Rectal smooth muscle tissue (tissue), 1 donor: ENCODE measurements around the gene ZNRD2.

ENCODE experiments used
- H3K27ac ChIP-seq: one replicate; pipeline ENCODE4 v1.7.0; 2013; ENCODE audit warnings: low read depth, low read length, inconsistent platforms
- H3K27me3 ChIP-seq: one replicate; pipeline ENCODE4 v1.7.0; 2013; ENCODE audit warnings: low read length; ENCODE audit not compliant: control insufficient read depth, insufficient read depth
- H3K36me3 ChIP-seq: one replicate; pipeline ENCODE4 v1.7.0; 2013; ENCODE audit warnings: low read length; ENCODE audit not compliant: control insufficient read depth, insufficient read depth
- H3K4me1 ChIP-seq: one replicate; pipeline ENCODE4 v1.7.0; 2013; ENCODE audit warnings: low read length; ENCODE audit not compliant: control insufficient read depth, insufficient read depth
- H3K4me3 ChIP-seq: one replicate; pipeline ENCODE4 v1.7.0; 2013; ENCODE audit warnings: low read length
- H3K9ac ChIP-seq: one replicate; pipeline ENCODE4 v1.7.0; 2013; ENCODE audit warnings: low read length

ZNRD2 gene

DNA sequence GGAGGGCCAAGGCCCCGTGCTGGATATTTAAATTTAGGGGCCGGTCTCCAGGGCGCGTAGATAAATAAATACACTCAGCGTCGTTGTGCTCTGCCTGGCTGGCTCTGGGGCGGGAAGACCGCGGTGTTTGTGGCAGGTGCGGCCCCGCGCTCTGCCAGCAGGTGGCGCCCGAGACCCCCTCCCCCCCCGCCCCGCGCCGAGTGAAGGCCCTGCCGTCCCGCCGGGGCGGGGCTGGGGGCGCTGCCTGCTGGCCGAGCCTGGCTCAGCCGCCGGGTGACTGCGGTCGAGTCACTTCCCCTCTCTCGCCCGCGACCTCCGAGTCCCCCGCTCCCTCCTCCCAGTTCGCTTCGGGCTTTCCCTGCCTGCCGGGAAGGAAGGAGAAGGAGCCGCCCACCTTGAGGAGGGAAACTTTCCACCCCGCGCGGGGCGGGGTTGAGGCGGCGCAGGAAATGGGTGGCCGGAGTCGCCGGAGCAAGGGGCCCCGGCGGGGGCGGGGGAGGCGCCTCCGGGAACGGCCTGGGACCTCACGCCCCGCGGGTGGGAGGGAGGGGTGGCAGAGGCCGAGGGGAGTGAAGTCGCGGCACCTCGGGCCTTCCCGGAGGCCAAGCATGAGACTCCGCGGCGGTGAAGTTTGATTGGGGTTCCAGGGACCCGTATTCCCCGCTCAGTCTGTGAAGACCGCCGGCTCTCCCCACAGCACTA, 4.0 kb downstream of the ZNRD2 start:
- no peaks in the 10 kb centered on the region for H3K27me3 ChIP-seq
- peaks cover 36% of the 10 kb centered on the region for H3K4me1 ChIP-seq
- peak overlapping the region; percentile 98 for H3K4me3 ChIP-seq
- peak overlapping the region; percentile 87 for H3K27ac ChIP-seq
- peak overlapping the region; percentile 58 for H3K9ac ChIP-seq
- H3K36me3 ChIP-seq: no peaks in the 10 kb centered on the region

DNA sequence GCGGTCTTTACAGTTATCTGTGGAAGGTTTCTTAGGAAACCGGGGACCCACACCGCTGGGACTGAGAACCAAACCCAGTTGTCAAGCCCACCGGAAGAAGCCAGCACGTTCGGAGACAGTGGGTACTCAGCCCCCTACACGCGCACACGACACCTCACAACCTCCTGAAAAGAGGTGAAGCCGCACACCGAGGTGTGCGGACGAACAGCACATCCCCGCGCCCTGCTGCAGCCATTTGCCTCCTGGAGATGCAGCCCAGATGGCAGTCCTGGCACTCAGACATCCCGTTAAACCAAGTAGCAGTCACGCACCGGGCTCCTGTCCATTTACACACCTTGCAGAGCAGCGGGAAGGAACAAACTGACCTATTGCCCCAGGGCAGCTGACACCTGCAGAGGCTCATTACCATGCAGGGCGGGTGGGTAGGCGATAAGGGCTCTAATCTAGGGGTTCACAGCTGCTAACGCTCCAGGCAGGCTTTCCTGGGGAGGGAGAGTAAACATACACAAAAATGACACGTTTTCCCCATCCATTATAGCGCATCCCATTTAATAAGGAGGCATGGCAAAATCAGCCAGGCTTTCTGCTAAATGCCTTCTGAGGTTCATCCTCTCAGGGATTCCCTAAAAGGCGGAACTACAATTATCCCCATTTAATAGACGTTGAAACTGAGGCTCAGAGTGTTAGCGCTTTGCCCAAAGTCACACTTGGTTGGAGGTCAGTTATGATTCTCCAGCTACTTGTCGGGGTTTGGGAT, 4.7 kb downstream of the ZNRD2 start:
- peak overlapping the region; percentile 62 for H3K4me3 ChIP-seq
- H3K27ac ChIP-seq: peak overlapping the region; percentile 87
- peak overlapping the region; percentile 58 for H3K9ac ChIP-seq
- peaks cover 6% of the 10 kb centered on the region for H3K36me3 ChIP-seq
- peaks cover 34% of the 10 kb centered on the region for H3K4me1 ChIP-seq
- H3K27me3 ChIP-seq: no peaks in the 10 kb centered on the region

DNA sequence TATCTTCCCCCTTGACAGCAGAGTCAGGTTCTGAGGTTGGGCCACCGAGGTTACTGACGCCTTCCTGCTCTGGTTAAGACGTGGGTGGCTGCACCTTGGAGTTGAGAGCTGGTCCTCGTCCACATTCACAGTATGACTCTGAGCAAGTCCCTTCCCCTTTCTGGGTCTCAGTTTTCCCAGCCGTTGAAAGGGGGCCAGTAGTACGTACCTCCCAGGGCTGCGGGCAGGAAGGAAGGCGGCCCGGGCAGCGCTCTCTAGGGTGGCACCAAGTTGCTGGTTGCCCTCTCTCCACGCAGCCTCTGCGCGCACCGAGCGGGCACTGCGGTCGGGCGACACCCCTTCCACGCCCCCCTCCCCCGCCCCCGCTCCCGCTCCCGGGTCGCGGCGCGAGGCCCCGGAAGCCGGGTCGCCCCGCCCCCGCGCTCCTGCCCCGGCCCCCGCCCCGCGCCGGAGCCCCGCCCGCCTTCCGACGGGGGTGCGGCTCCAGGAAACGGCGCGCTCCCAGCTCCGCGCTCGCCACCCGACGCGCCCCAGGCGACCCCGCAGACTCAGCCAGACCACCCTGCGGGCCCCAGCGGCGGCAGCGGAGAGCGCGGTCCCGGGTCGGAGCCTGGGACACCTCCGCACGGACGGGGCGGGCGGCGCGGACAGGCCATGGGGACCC, 5.4 kb downstream of the ZNRD2 start, which contains the start of gene EHBP1L1:
Gene EHBP1L1, plus strand, starts transcription at position 486 of the 664 bp plus-strand sequence. CDS start 250 bp downstream, outside the sequence.
- peak within 1 kb of the TSS; percentile 98 for H3K27ac ChIP-seq
- peaks cover 14% of the 10 kb centered on the region for H3K36me3 ChIP-seq
- H3K4me1 ChIP-seq: peaks cover 34% of the 10 kb centered on the region
- peak within 1 kb of the TSS; percentile 86 for H3K4me3 ChIP-seq
- no peaks in the 10 kb centered on the region for H3K27me3 ChIP-seq
- peak within 1 kb of the TSS; percentile 87 for H3K9ac ChIP-seq

- peaks cover 20% of the 10 kb centered on the region for H3K36me3 ChIP-seq
- no peaks in the 10 kb centered on the region for H3K27me3 ChIP-seq
- peak overlapping the region; percentile 87 for H3K9ac ChIP-seq
- peak overlapping the region; percentile 86 for H3K4me3 ChIP-seq
- peak overlapping the region; percentile 98 for H3K27ac ChIP-seq
- H3K4me1 ChIP-seq: peaks cover 29% of the 10 kb centered on the region
Measured at GRCh38 chr11:65576232-65576866, 6.1 kb downstream of the ZNRD2 start.

DNA sequence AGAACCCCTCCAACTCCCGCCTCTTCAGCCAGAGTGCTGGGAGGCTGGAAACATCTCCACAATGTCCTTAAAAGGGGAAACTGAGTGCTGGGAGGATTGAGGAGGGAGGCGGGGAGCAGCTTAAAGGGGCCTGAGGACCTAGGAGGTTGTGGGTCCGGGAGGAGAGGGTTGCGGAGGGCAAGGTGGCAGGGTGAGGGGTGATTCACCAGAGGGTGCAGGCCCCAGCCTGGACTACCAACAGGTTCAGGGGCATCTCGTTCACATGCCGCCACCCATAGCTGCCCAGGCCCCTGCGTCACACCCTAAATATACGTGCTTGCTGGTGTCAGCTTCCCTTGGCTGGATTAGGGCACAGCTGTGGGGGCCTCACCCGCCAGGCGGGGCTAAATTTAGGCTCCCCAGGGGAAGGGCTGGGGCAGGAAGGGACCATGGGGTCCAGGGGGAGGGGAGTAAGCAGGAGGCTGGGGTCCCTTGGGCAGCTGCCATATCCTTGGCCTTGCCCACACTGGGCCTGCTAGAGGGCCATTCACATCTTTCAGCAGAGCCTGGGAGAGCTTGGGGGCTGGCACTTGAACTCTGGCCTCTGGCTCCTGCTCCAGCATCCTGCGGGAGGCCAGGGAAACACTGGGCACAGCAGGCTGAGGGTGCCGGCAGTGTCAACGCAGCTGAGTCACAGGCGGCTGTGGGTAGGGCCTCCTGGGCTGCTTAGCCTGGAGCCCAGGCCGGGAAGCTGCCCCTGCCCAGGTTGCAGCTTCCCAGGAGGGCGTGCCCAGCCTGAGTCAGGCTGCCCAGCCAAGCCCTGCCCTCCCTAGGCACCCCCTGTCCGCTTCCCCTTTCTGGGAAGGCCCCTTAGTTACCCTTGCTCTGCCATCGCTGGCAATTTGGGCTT, 6.8 kb downstream of the ZNRD2 start:
- Histone ChIP-seq H3K36me3 (peaks cover 26% of the 10 kb centered on the region), H3K27me3 (no peaks in the 10 kb centered on the region), H3K27ac (peak overlapping the region; percentile 98), H3K9ac (peak overlapping the region; percentile 87), H3K4me3 (peak overlapping the region; percentile 86), H3K4me1 (peaks cover 22% of the 10 kb centered on the region)

GRCh38 chr11:65577756-65578109, 7.5 kb downstream of the ZNRD2 start:
- Histone ChIP-seq H3K4me3 (peak overlapping the region; percentile 86), H3K27me3 (no peaks in the 10 kb centered on the region), H3K9ac (peak overlapping the region; percentile 46), H3K36me3 (peaks cover 26% of the 10 kb centered on the region), H3K4me1 (peaks cover 22% of the 10 kb centered on the region), H3K27ac (peak overlapping the region; percentile 98)

- H3K27me3 ChIP-seq: no peaks in the 10 kb centered on the region
- H3K9ac ChIP-seq: no peak overlapping the region
- H3K4me1 ChIP-seq: peaks cover 20% of the 10 kb centered on the region
- peak overlapping the region; percentile 98 for H3K27ac ChIP-seq
- H3K4me3 ChIP-seq: peak overlapping the region; percentile 86
- peaks cover 26% of the 10 kb centered on the region for H3K36me3 ChIP-seq
Measured at GRCh38 chr11:65578134-65578533, 7.9 kb downstream of the ZNRD2 start.

DNA sequence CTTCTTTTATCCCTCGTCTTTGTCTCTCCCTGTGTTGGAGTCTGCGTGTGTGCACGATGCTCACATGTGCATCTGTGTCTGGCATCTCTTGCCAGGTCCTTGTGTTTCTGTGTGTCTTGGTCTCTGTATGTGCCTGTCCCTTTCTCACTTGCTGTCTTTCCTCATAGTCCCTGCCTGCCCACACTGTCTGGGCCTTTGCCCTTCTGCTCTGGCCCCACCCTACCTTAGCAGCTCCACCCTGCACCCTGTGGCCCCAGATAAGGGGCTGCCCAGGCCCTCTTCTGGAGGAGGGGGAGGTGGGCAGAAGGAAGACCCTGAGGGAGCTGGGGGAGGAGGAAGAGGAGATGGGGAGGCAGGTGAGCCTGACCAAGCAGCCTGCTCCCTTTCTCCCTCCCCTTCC, 8.4 kb downstream of the ZNRD2 start:
- Histone ChIP-seq H3K36me3 (peaks cover 26% of the 10 kb centered on the region), H3K27me3 (no peaks in the 10 kb centered on the region), H3K27ac (no peak overlapping the region), H3K9ac (no peak overlapping the region), H3K4me3 (no peak overlapping the region), H3K4me1 (peaks cover 14% of the 10 kb centered on the region)

- Histone ChIP-seq H3K27me3 (no peaks in the 10 kb centered on the region), H3K4me3 (no peak overlapping the region), H3K4me1 (peaks cover 14% of the 10 kb centered on the region), H3K36me3 (peaks cover 32% of the 10 kb centered on the region), H3K9ac (no peak overlapping the region), H3K27ac (no peak overlapping the region)
Measured at GRCh38 chr11:65579291-65579690, 9.0 kb downstream of the ZNRD2 start.

- peaks cover 11% of the 10 kb centered on the region for H3K4me1 ChIP-seq
- H3K27ac ChIP-seq: no peak overlapping the region
- H3K4me3 ChIP-seq: no peak overlapping the region
- no peak overlapping the region for H3K9ac ChIP-seq
- H3K36me3 ChIP-seq: peaks cover 34% of the 10 kb centered on the region
- no peaks in the 10 kb centered on the region for H3K27me3 ChIP-seq
Measured at GRCh38 chr11:65580031-65580692, 9.9 kb downstream of the ZNRD2 start.

- no peak overlapping the region for H3K27ac ChIP-seq
- no peak overlapping the region for H3K4me3 ChIP-seq
- peaks cover 7% of the 10 kb centered on the region for H3K4me1 ChIP-seq
- H3K36me3 ChIP-seq: peaks cover 34% of the 10 kb centered on the region
- H3K9ac ChIP-seq: no peak overlapping the region
- H3K27me3 ChIP-seq: no peaks in the 10 kb centered on the region
Measured at GRCh38 chr11:65580756-65581155, 10.5 kb downstream of the ZNRD2 start.
